CD14-positive monocyte (primary cell): Measurements from ENCODE around the gene ADAMTSL3. TPM values are rescaled to one million over a fixed set of nuclear protein-coding genes. Genes with fewer than 3 reads are reported as not detected.

Experiments
- DNase-seq, 3 donors: peaks; one replicate each; pipeline ENCODE4 v3.0.0-alpha.2; 2011 to 2022
- H2AFZ ChIP-seq: 2 replicates; pipeline ENCODE4 v1.6.0; 2012; ENCODE audit warnings: mild to moderate bottlenecking, low read depth, low read length, inconsistent platforms; ENCODE audit not compliant: insufficient read depth, poor library complexity, severe bottlenecking
- H3K27ac ChIP-seq, 2 donors: 1 replicate in 1 of 2; 2 replicates in 1 of 2; pipeline ENCODE4 v1.5.1; 2012 to 2013; ENCODE audit warnings: low read length in 2 of 2, control low read depth in 1 of 2, inconsistent platforms in 1 of 2, low read depth in 1 of 2, mild to moderate bottlenecking in 1 of 2
- H3K27me3 ChIP-seq, 2 donors: one replicate each; pipeline versions ENCODE4 v1.6.0 to v1.6.1; 2011 to 2013; ENCODE audit warnings: low read length in 2 of 2; ENCODE audit not compliant: control insufficient read depth in 2 of 2, insufficient read depth in 2 of 2
- H3K36me3 ChIP-seq, 2 donors: replicated peaks in 1 of 2; 1 replicate in 1 of 2; 2 replicates in 1 of 2; pipeline versions ENCODE4 v1.5.1 to v1.6.1; 2012 to 2013; ENCODE audit warnings: low read length in 2 of 2, control low read depth in 1 of 2, inconsistent platforms in 1 of 2, mild to moderate bottlenecking in 1 of 2; ENCODE audit not compliant: insufficient read depth in 2 of 2, control insufficient read depth in 1 of 2
- H3K4me1 ChIP-seq, 2 donors: 1 replicate in 1 of 2; 2 replicates in 1 of 2; pipeline versions ENCODE4 v1.5.1 to v1.6.1; 2012 to 2013; ENCODE audit warnings: low read length in 2 of 2, control low read depth in 1 of 2, inconsistent platforms in 1 of 2, mild to moderate bottlenecking in 1 of 2, moderate library complexity in 1 of 2; ENCODE audit not compliant: insufficient read depth in 2 of 2, control insufficient read depth in 1 of 2
- H3K4me2 ChIP-seq: replicated peaks from 2 replicates; pipeline ENCODE3; 2012; ENCODE audit warnings: low read length, moderate library complexity, mild to moderate bottlenecking; ENCODE audit not compliant: poor library complexity, severe bottlenecking; ENCODE audit errors: extremely low read depth
- H3K4me3 ChIP-seq, 3 experiments: fragments of 200-600 bp in 1 of 3; sonication (generic) in 1 of 3; replicated peaks in 1 of 3; 1 replicate in 2 of 3; 2 replicates in 1 of 3; pipeline ENCODE4 v1.5.1; 2011 to 2013; ENCODE audit warnings: low read length in 3 of 3, mild to moderate bottlenecking in 3 of 3, control low read depth in 2 of 3, low read depth in 2 of 3, inconsistent platforms in 1 of 3, moderate library complexity in 1 of 3
- H3K79me2 ChIP-seq: 2 replicates; pipeline ENCODE4 v1.6.0; 2012; ENCODE audit warnings: mild to moderate bottlenecking, control low read depth, inconsistent platforms, low read length, moderate library complexity; ENCODE audit not compliant: insufficient read depth
- H3K9ac ChIP-seq: 2 replicates; pipeline ENCODE4 v1.6.0; 2017; ENCODE audit warnings: low read length, mild to moderate bottlenecking; ENCODE audit not compliant: insufficient read depth, poor library complexity, severe bottlenecking
- H3K9me3 ChIP-seq, 2 donors: replicated peaks in 1 of 2; 1 replicate in 1 of 2; 2 replicates in 1 of 2; pipeline versions ENCODE4 v1.5.1 to v1.6.1; 2012 to 2013; ENCODE audit warnings: low read length in 2 of 2, control low read depth in 1 of 2; ENCODE audit not compliant: control insufficient read depth in 1 of 2, insufficient read depth in 1 of 2
- H4K20me1 ChIP-seq: 2 replicates; pipeline ENCODE4 v1.6.0; 2012; ENCODE audit warnings: mild to moderate bottlenecking, low read length, control low read depth, moderate library complexity; ENCODE audit not compliant: insufficient read depth
- H3K27ac Mint-ChIP-seq, 7 donors: one replicate each; pipeline ENCODE4 v1.8.0; 2020; ENCODE audit warnings: mild to moderate bottlenecking in 7 of 7, mixed read lengths in 7 of 7, moderate library complexity in 6 of 7, inconsistent platforms in 2 of 7
- H3K27me3 Mint-ChIP-seq, 3 donors: one replicate each; pipeline ENCODE4 v1.8.0; 2021 to 2022; ENCODE audit warnings: low read depth in 3 of 3, mild to moderate bottlenecking in 3 of 3, mixed read lengths in 3 of 3, moderate library complexity in 3 of 3, inconsistent platforms in 1 of 3
- H3K36me3 Mint-ChIP-seq, 2 donors: one replicate each; pipeline ENCODE4 v1.8.0; 2020; ENCODE audit warnings: mixed read lengths in 2 of 2, inconsistent platforms in 1 of 2, mild to moderate bottlenecking in 1 of 2
- H3K4me1 Mint-ChIP-seq: one replicate; pipeline ENCODE4 v1.8.0; 2020; ENCODE audit warnings: mild to moderate bottlenecking, mixed read lengths
- H3K4me3 Mint-ChIP-seq, 2 donors: one replicate each; pipeline ENCODE4 v1.8.0; 2020; ENCODE audit warnings: mild to moderate bottlenecking in 2 of 2, mixed read lengths in 2 of 2, moderate library complexity in 1 of 2
- H3K9me3 Mint-ChIP-seq, 7 donors: one replicate each; pipeline ENCODE4 v1.8.0; 2020 to 2022; ENCODE audit warnings: mixed read lengths in 7 of 7, mild to moderate bottlenecking in 6 of 7, moderate library complexity in 6 of 7, inconsistent platforms in 2 of 7
- CTCF ChIP-seq: fragments of 200-600 bp; IDR thresholded peaks from one replicate; pipeline ENCODE4 v1.8.0; 2022; ENCODE audit warnings: antibody characterized with exemption, mild to moderate bottlenecking
- WGBS: methylation state at CpG from one replicate; pipeline ENCODE4 v1.1.5; 2013; ENCODE audit warnings: missing lambda C conversion rate; ENCODE audit not compliant: insufficient coverage; 5-methylcytosine and 5-hydroxymethylcytosine counted together
- intact Hi-C, 2 donors: fragments of 100-400 bp; cut with micrococcal nuclease; formaldehyde crosslinking; loops; one replicate each; pipeline versions ENCODE4 v1.15.0 to v1.15.1; 2023
- polyA plus RNA-seq, 3 donors: library from polyadenylated mRNA; depleted of rRNA in 1 of 3; unstranded in 2 of 3; stranded (reverse) in 1 of 3; fragments of 300-500 nt in 2 of 3; fragments of >200 nt in 1 of 3; fragmentation: Illumina TruSeq in 2 of 3; gene quantifications; 1 replicate in 2 of 3; 2 replicates in 1 of 3; pipeline ENCODE4 v1.2.3, GENCODE V29; 2012 to 2021

The ADAMTSL3 gene
- polyA plus RNA-seq, 3 donors: not detected

GRCh38 chr15:83746231-83746630, 92.3 kb downstream of the ADAMTSL3 start:
- H3K4me3 Mint-ChIP-seq: no peak overlapping the region
- Histone ChIP-seq H3K4me3 (no peak overlapping the region), H3K79me2 (no peaks in the 10 kb centered on the region), H4K20me1 (no peaks in the 10 kb centered on the region), H2AFZ (no peak overlapping the region), H3K9me3 (no peaks in the 10 kb centered on the region), H3K9ac (no peak overlapping the region), H3K36me3 (no peaks in the 10 kb centered on the region), H3K4me1 (peaks cover 0 to 8% of the 10 kb centered on the region in 2 donors), H3K4me2 (no peak overlapping the region), H3K27me3 (no peaks in the 10 kb centered on the region), H3K27ac (no peak overlapping the region)
- peaks cover 7% of the 10 kb centered on the region for H3K4me1 Mint-ChIP-seq
- intact Hi-C loops: no loop called here
- no peak for DNase-seq
- TF ChIP-seq CTCF: no peak
- no peak overlapping the region for H3K27ac Mint-ChIP-seq
- H3K9me3 Mint-ChIP-seq: peaks cover 0 to 9% (median 0%) of the 10 kb centered on the region in 7 donors
- WGBS: 89% methylated on average over 3 of the region's 4 CpGs
- H3K27me3 Mint-ChIP-seq: peaks cover 0 to 3% (median 0%) of the 10 kb centered on the region in 3 donors
- no peaks in the 10 kb centered on the region for H3K36me3 Mint-ChIP-seq

- H3K4me3 ChIP-seq: no peak overlapping the region
- peaks cover 0 to 9% (median 0%) of the 10 kb centered on the region in 7 donors for H3K9me3 Mint-ChIP-seq
- H3K36me3 Mint-ChIP-seq: no peaks in the 10 kb centered on the region
- no peaks in the 10 kb centered on the region for H3K9me3 ChIP-seq
- H3K4me1 Mint-ChIP-seq: peaks cover 7% of the 10 kb centered on the region
- no peaks in the 10 kb centered on the region for H3K36me3 ChIP-seq
- no peak for TF ChIP-seq CTCF
- peak overlapping the region in 3 of 7 donors; percentile 1 to 40 (median 26) for H3K27ac Mint-ChIP-seq
- H3K4me3 Mint-ChIP-seq: peak overlapping the region in 1 of 2 donors; percentile 36
- no peak overlapping the region for H3K9ac ChIP-seq
- peak overlapping the region; percentile 21 for H3K4me2 ChIP-seq
- DNase-seq: no peak
- peak overlapping the region; percentile 27 for H2AFZ ChIP-seq
- peaks cover 0 to 3% (median 0%) of the 10 kb centered on the region in 3 donors for H3K27me3 Mint-ChIP-seq
- no peaks in the 10 kb centered on the region for H4K20me1 ChIP-seq
- intact Hi-C loops: no loop called here
- WGBS: 34% methylated on average over 3 of the region's 5 CpGs
- H3K27me3 ChIP-seq: no peaks in the 10 kb centered on the region
- H3K79me2 ChIP-seq: no peaks in the 10 kb centered on the region
- H3K27ac ChIP-seq: peak overlapping the region in 1 of 2 donors; percentile 16
- H3K4me1 ChIP-seq: peaks cover 0 to 8% of the 10 kb centered on the region in 2 donors
These were observed 93.3 kb downstream of the ADAMTSL3 start for GRCh38 chr15:83747050-83747717.
